Activated CD8-positive, alpha-beta memory T cell treated with anti-CD3 and anti-CD28 coated beads for 24 hours (primary cell): Measurements from ENCODE around the gene ENDOV.

Experiments
- DNase-seq: peaks from one replicate; pipeline ENCODE4 v3.0.0-alpha.2; 2020

The ENDOV gene

DNA sequence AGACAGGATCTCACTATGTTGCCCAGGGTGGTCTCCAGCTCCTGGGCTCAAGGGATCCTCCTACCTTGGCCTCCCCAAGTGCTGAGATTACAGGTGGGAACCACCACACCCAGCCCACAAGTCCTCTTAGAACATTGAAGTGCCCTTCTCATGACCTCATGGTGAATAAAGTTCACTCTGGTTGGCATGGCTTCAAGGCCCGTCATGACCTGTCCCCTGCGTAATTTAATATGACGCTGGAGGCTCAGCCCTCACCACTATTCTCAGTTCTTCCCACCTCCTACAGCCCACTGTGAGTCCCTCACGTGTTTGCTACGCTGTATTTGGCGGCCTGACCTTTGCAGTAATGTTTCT is 1.9 kb downstream of the ENDOV start:
- no peak for DNase-seq

DNA sequence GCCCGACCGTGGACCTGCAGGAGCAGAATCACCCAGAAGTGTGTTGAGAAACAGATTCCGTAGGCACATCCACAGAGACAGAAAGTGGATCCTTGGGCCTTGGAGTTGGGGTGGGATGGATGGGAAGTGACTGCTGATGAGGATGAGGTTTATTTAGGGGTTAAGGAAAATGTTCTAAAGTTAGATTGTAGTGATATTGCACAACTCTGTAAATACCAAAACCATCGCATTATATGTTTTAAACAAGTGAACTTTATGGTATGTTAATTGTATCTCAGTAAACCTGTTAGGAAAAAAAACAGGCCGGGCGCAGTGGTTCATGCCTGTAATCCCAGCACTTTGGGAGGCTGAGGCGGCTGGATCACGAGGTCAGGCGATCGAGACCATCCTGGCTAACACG is 3.6 kb downstream of the ENDOV start:
- DNase-seq: no peak

DNA sequence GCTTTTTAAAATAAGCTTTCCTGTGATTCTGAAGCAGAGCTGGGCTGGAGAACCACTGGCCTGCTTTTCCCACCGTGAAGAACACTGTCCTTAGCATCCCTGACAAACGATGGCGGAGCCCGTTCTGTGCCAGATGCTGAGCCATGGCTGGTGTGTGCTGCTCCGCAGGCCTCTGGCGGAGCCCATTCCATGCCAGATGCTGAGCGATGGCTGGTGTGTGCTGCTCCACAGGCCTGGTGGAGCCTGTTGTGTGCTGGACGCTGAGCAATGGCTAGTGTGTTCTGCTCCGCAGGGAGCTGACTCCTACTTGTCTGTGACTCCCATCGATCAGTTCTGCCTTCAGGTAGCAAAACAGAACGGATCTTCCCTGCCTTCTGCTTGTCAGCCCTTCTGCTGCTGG is 4.3 kb downstream of the ENDOV start:
- DNase-seq: no peak

DNA sequence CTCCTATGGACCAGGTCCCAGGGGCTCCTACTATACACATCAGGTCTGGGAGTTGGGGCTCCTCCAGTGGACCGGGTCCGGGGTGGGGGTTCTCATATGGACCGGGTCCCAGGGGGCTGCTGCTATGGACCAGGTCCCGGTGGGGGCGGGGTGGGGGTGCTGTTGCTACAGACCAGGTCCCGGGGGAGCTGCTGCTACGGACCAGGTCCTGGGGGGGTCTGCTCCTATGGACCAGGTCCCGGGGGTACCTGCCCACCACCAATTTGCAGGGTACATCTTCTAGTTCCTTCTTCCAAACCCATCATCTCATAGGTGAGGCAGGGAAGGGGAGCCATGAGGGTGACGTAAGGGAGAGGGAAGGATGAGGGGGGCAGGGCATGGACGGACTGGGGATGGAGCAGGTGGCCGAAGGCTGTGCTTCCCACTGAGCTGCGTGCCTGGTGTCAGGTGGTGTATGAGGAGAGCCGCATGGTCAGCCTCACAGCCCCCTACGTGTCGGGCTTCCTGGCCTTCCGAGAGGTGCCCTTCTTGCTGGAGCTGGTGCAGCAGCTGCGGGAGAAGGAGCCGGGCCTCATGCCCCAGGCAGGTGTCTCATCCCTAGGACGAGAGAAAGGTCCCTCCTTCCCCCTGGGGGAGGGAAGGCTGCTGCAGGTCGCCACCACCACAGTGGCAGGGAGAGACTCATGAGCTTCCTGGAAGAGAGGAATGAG is 6.6 kb downstream of the ENDOV start:
- DNase-seq: no peak

DNA sequence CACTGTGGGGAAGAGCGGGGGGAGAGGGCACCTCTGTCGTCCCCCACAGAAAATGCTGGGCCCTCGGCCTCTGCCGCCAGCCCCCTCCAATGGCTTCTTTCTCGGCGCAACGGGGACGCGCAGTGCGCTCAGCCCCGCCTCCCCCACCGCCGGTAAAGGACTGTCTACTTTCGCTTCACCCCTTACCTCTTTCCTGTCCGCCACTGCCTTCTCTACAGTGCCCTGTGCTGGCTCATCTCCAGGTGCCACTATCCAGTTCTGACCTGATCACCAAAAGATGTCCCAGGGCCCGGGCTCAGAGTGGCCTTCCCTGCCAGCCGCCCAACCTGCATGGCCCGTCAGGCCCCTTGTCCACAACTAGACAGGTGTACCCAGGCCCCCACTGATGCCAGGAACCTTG is 7.3 kb downstream of the ENDOV start:
- no peak for DNase-seq

DNA sequence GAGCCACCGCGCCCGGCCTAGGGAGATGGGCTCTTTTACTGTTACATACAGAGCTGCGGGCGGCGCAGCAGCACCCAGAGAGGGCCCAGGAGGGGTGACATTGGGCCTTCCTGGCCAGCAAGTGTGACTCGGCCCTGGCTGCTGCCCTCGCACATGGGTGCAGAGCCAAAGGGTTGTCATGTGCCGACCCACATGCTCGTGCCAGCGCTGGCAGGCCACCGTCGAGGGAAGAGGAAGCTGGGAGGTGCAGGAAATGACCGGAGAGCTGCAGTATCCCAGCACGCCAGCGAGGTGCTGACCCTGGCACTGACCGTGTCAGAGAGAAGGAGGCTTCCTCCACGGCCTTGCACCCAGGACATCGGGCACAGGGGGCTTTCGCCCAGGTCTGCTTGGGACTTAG is 8.0 kb downstream of the ENDOV start:
- no peak for DNase-seq

DNA sequence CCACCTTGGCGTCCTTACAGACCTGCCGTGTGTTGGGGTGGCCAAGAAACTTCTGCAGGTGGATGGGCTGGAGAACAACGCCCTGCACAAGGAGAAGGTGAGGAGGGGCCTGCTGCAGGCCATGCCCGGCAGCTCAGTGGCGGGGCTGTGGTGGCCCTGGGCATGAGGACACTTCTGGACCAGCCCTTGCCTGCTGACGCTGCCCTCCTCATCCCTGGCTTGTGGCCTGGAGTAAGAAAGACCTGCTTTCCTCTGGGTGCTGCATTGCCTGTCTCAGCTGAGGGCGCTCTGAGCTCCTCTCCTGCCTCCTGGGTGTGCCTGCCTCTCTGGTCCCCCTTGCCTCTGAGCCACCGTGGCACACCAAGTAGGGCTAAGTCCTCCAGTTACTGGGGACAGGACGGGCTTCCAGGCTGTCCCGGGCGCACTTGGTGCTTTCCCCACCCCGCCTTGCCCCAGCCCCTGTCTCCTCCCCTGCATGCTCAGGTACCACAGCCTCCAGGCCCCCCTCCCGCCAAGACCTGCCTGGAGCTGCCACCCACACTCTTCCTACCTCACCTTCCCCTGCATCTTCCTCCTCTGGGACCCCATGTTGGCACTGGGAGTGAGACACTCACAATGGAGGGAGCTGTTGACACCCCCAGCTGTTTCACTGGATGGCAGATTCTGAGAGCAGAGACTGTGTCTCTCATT is 8.7 kb downstream of the ENDOV start:
- no peak for DNase-seq

DNA sequence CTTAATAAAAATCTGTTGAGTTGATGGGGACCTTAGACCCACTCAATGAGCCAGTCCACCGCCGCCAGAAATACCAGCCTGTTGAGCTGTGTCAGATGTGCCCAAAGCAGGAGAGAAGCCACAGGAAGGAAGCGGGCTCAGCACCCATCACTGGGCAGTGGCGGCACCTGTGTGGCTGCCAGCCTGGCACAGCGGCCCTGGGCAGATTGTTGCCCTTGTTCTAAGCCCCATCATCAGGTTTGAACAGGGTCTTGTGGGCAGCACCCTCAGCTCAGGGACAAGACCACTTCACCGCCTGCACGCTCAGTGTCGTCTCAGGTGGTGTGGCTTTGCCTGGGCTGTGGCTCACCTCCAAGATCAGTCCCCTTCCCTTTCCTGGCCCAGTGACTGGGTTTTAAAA is 9.3 kb downstream of the ENDOV start:
- DNase-seq: no peak

DNA sequence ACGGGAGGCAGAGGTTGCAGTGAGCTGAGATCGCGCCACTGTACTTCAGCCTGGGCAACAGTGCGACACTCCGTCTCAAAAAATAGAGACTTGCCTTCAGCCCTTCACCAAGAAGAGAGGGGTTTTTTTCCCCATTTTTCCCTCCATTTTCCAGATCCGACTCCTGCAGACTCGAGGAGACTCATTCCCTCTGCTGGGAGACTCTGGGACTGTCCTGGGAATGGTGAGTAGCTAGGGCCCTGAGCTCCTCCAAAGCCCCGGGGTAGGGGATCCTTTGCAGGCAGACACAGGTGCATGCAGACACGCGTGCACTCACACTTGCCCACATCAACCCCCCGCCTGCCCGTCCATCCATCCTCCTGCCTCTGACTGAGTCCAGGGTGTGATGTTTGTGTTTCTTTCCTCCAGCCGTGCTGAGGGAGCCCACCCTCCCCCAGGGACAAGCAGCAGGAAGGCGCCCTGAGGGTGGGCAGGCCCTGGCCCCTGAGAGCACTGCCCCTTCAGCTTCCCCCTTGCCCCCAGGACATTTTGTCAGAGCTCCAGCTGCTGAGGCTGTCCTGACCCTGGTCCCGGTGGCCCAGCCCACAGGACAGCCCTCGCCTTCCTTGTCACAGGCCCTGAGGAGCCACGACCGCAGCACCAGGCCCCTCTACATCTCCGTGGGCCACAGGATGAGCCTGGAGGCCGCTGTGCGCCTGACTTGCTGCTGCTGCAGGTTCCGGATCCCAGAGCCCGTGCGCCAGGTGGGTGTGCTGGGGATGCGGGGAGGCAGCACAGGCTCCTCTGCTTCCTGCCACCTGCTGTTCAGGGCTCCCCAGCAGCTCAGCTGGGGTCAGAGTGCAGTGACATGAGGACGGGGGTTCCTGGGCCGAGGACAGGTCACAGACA is 10.2 kb downstream of the ENDOV start:
- DNase-seq: no peak

DNA sequence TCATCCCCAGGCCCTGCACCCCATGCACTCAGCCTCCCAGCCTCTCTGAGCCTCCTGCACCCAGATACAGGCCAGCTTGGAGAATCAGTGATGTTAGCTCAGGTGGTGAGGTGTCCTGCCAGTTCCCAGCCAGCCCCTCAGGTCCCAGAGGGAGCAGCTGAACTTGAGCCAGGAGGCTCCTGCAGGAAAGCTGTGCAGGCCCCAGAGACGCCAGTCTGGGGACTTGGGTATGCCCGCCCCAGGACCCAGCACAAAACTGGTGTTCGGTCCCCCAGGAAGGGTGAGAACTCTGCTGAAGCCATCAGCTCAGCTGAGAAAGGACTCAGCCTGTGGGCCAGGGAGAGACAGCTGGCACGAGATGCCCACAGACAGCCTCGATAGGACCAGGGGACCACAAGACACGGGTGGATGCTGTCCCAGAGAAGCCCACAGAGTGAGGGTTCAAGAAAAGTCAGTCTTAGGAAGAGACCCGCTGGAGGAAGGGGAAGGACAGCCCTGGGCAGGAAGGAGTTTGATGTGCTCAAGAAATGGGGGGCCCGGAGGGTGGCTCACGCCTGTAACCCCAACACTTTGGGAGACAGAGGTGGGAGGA is 11.0 kb downstream of the ENDOV start:
- DNase-seq: no peak

DNA sequence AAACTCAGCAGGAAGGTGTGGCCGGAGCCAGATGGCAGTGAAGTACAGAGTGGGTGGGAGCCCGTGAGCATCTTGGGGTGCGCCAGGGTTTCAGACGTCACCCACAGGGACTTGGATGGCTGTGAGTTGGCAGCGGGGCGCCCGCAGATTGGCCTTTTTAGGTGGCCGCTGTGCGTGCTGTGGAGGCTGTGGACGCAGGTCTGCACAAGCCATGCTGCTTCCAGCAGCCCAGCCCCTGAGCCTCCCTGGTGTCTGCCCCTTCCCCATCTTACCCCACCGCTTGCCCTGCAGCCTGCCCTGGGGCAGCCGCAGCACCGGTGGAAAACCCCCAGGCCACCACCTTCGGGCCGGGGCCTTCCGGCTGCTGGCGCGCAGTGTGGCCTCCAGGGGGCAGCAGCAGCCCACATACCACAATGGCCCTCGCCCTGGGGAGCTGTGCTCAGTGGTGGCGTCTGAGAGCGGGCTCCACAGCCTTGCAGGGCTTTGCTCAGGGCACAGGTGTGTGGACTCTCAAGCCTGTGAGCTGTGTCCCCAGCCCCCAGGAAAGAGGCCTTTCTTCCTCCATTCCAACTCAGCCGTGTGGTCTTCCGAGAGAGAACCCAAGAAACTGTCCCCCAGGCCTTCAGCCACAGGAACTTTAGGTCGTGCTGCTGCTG is 11.8 kb downstream of the ENDOV start:
- DNase-seq: peak; percentile 98

DNA sequence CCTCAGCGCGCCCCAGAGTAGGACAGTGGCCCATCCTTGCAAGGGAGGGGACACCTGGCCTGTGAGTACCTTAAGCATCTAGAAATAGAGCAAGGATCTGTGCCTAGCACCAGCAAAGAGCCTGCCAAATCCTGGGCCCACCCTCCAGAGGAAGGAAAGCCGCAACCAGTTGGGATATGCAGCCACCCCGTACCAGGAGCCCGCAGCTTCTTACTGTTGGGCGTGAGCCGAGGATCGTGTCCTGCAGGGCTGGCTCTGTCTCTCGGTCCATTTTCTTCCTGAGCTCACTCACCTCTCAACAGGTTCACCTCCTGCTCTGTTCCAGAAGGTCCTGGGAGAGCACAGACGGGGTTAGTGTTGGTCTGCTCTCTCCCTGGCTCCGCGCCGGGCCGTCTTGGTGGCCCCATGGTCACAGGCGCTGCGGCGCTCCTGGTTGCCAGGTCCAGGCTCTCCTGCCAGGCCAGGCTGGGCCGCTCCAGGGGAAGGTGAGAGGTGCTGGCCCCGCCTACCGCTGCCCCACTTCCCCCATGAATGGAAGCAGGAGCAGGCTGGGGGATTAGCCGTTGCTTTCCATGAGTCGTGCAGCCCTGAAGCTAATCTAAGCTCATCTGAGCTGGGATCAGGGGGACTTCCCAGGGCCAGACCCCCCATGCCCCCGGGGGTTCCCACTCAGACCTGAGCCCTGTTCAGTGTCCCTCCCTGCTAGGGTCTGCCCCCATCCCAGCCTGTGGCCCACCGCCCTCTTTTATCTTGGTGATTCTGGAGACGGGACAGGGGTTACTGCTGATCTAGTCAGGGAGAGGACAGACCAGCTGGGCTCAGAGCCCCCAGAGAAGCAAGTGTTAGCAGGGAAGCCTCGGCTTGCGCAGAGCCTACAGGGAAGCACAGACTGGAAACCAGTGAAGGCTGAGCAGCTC is 12.7 kb downstream of the ENDOV start:
- DNase-seq: no peak

DNA sequence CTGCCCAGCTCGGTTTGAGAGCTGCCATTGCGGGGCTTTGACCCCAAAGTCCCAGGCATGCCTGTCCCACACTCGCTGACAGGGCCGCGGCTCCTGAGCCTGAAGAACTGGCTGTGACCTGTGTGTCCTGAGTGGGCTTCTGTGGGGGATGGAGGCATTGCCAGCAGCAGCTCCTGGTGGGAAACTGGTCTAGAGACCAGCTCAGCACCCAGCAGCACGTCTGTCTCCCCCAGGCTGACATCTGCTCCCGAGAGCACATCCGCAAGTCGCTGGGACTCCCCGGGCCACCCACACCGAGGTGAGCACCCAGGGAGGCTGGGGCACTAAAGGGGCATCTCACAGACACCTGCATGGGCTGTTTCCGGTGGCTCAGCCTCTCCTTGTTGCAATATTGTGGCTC is 13.4 kb downstream of the ENDOV start:
- no peak for DNase-seq

DNA sequence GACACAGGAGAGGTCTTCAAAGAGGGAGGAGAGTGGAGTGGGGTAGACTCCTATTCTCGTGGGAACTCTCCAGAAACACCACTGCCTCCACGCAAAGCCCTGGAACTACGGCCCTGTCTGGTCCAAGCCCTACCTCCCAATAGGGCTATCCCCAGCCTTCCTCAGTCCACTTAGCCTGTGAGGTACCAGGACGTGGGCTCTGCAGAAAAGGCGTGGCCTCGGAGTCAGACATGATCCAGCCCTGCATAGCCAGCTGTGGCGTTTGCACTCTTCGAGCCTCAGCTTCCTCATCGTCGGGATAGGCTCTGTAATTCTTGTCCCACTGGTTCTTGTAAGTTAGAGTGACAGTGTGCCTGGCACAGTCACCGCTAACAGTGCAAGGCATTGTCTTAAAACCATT is 13.8 kb downstream of the ENDOV start:
- DNase-seq: no peak

DNA sequence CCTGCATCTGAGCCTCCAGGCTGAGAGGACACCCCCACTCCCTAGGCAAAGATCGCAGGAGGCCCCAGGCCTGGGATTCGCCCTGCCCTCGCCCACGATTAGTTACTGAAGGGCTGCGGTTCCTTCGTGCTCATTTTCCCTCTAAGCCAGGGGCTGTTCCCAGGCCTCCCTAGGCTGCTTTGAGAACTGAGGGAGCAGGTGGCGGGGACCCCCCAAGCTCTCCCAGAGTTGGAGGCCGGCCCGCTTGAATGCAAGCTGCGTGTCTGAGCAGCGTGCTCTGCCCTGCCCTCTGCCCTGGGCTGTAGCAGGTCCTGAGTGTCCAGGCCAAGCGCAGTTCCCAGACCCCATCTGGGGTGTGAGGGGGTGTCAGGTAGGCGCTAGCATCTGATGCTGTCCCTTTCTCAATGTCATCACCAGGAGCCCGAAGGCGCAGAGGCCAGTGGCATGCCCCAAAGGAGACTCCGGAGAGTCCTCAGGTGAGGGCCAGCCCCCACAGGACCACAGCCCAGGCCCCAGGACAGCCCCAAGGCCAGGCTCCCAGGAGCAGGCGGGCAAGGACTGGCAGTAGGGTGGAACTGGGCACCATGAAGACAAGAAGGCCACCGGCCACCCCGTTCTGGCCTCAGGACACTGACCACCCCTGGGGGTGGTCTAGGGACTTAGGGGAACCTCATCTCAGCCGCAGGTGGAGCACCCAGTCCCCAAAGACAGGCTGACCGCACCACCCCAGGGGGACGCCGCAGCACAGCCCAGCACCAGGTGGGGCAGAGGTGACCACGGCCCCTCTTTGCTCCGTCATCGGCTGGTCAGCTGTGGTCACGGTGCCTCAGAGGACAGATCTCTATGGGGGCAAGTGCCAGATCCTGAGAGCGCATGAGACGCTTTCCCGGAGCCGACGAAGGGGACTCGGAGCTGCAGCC is 14.6 kb downstream of the ENDOV start:
- DNase-seq: no peak

DNA sequence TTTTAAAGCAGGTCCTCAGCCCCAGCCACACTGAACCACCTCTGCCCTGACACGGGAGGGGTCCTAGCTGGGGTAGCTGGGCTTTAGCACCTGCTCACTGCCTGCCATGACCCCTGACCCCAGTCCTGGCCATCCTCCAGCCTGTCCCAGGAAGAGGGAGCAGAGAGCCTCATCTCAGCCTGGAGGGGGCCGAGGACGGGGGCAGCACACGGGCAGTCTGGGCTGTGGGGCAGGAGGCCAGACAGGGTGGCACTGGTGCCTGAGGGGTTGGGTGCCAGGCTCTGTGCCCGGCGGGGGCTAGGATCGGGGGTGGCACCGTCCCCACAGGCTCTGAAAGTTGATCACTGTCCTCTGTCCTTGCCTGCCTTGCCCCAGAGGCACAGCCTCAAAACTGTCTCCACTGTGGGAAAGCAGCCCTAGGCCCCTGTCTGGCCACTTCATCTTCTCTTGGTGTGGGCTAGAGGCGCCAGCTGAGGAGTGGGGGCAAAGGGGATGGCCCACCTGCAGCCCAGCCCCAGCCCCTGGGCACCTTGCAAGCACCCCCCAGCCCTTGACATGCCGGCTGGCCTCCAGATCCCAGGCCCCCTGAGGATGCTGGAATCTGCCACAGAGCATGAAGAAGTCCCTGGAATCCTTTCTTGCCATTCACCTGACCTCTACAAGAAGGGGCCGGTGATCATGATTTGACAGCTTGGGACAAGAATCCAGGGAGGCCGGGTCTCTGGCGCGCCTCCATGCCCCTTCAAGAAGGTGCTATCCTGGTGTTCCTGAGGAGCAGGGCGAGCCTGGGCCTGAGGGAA is 15.7 kb downstream of the ENDOV start:
- DNase-seq: no peak

DNA sequence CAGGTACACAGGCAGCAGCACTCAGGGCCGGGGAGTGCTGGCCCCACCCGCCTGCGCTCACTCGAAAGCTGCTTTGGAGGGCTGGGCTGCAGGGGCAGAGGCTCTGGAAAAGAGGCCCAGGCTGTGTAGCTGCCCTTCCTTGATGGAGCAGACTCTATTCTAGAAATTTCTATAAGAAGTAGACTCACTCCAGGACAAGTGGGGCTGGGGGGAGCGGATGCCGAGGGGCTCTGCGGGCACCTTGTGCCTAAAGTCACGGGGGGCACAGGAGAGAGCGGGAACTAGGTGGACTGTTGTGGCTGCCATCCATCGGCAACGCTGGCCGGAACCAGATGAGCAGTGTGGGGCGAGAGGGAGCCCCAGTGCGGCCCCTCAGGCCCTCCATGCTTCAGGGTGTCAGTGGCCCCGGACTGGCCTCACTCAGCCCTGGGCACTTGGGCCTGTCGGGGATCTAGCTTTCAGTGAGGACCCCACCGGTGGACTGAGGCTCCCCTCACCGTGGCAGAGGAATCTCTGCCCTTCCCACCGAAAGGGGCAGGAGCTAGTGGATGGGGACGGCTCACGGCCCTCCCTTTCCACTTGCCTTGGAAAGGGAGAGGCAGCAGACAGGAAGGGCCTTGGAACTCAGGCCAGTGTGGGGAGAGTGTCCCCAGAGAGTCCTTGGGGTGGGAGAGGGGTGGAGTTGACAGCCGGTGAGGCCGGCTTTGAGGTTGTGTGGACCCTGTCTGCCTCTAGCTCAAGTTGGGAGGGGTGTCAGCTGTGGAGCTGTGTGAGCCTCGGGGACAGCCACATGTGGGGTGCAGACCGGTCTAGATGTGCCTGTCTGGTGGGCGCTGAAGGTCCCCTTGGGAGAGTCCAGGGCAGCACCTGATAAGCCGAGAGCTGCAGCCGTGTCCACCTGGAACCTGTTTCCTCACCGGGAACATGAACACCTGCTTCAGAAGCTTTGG is 16.6 kb downstream of the ENDOV start:
- DNase-seq: no peak

DNA sequence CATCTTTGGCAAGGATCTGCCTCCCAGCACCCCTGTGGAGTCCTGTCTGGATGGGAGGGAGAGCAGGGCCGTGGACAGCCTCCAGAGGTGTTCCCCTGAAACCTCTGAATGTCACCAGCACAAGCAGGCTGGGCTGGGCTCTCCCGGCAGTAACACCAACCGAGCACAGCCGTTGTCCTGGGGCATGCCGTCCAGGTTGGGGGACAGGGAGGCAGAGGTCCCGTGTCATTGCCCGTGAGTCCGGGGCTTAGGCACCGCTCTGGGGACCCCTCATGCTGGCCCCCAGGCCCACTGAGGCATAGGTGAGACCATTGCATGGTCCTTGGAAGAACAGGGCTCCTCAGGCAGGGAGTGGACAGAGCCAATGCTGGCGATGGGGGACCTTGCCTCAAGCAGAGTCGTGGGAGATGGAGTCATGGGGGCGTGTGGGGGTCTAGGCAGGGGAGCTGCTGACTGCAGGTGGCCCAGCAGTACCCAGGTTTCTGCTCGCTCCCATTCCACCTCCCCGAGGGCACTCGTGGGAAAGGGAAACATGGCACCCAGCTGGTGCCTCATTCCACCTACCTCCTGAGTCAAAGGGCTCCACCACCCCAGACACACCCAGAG is 17.5 kb downstream of the ENDOV start:
- DNase-seq: no peak
